ENCODE results near the gene CPE.
A peak's percentile ranks its signal among the peaks of the same experiment; 100 is the strongest.
"Not testable (repeated sequence)": the region's sequence is repeated elsewhere in the genome, so short reads cannot be mapped to it uniquely, and the experiment has no call there.

Gene CPE

GRCh38 chr4:165472943-165473676 is 94.3 kb downstream of the CPE start:
- no peak for DNase-seq

- DNase-seq, result no peak
These were observed 96.2 kb downstream of the CPE start for GRCh38 chr4:165474784-165475705.

GRCh38 chr4:165475706-165476070 is 96.9 kb downstream of the CPE start:
- no peak for DNase-seq

GRCh38 chr4:165476214-165477098 is 97.6 kb downstream of the CPE start:
- DNase-seq, result no peak

GRCh38 chr4:165477799-165478198 is 99.0 kb downstream of the CPE start:
- no peak for DNase-seq

- no peak for DNase-seq
These were observed 99.5 kb downstream of the CPE start for GRCh38 chr4:165478260-165478659.

GRCh38 chr4:165481053-165481835 is 102.4 kb downstream of the CPE start:
- no peak for DNase-seq

DNA sequence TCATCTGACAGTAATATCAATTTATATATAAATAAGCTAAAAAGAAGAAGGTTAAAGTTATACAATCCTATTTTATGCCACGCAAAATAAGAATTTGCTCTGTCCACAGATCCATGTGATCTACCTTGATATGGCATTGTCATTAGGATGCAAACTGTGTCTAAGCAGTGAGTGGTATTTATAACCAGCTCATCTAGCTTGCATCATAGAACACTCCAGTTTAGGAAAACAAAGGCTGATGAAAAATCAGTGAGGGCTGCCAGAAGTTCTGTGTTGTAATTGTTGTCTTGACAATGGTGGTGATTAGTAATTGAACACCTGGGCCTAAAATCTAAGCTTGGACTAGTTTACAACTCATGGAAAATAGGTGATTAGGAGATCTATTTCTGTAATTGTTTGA is 111.0 kb downstream of the CPE start:
- no peak for DNase-seq

DNA sequence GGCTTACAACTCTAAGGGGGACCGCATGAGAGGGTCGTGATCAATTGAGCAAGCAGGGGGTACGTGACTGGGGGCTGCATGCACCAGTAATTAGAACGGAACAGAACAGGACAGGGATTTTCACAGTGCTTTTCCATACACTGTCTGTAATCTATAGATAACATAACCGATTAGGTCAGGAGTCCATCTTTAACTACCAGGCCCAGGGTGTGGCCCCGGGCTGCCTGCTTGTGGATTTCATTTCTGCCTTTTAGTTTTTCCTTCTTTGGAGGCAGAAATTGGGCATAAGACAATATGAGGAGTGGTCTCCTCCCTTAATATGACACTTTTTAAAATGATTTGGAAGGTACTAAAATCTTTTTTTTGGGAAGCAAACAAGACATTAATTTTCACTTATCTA is 113.8 kb downstream of the CPE start:
- DNase-seq, result not testable (repeated sequence)

- DNase-seq, result peak; percentile 57 to 63
These were observed 114.6 kb downstream of the CPE start for GRCh38 chr4:165493359-165493758.

DNA sequence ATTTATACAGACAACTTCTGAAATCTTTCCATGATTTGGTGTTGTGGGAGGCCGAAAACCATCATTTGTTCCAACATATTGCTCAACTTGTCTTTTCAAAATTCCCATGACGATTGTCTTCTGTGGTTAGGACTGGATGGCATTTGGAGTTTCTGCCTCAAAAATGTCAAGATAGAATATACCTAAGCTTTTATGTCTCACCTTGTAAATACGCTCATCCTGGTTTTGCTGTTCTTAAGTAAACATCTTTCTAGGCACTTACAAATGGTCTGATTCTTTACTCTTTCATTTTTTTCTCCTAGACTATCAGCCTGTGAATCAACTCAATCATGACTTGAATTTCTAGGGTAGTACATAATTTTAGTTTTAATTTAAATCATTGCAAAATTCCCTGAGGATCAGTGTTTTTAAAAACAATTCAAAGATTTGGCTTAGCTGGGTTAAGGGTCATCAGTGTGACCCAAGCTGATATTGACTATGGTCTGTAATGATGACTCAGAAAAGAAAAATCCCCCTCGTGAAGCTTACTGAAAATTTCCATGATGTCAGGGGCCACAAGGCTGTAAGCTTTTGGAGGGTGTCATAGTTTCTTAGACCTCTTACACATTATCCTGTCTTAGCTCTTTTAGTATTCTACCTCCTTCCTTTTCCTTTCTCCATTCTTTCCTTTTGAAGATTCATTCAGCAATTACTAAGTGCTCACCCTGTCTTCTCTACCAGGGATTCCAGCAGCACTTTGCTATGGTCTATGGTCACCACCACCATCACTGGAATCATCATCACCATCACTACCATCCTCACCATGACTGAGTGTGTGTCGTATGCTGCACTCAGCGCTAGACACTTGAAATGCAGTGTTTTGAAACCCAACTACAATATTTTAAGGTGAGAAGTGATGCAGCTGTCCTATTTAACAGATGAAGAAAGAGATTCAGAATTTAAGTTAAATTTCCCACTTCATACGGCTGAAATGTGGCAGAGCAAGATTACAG is 124.4 kb downstream of the CPE start:
- DNase-seq, result no peak

DNA sequence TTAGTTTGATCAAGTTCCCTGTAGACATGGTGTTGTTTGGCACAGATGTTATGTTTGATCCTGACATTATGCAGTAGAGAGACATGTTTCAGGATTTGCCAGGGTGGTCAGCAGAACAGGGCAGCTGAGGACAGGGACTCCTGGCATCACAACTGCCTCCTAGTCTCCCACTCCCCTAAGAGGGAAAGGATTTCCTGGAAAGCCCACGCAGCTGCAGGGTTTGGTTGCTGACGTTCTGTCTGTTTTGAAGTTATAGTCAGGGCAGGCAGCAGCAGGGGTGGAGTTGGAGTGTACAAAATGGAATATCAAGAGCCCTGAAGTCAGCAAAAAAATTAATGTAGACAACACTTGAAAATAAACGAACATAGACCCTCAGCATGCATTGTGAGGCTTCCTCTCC is 125.4 kb downstream of the CPE start:
- no peak for DNase-seq

DNA sequence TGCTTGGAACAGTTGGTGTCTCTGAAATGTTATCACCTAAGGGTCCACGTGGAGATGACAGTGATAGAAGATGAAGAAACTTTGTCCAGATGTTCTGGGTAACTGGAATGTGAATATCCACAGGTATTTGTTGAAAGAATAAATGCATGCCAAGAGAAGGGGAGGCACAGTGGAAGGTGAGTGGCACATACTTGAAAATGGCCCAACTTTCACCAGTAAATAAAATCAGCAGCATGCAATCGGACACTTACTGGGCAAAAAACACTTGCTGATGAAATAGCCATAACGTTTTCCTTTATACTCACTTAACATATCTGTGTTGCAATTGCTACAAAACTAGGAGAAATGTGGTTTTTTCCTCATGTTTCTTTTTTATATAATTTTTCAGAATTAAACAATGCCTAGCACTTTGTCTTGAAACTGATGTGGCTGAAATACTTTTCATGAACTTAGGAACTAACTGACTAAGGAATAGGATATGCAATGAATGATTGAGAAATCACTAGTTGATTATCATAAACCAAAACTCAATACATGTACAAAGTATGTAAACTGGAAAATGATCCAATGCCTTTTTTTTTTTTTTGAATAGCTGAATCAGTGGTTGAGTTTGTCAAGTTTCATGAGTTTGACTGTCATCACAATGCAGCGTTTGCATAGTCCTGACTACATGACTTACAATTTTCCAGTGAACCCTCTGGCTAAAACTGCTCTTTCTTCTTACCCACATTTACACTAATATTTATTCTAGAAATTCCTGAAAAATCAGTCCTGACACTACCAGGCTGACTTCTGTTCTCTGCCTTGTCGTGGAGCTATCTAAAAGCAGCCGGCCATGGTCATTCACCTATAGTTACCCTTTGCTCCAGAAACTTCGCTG is 127.4 kb downstream of the CPE start:
- DNase-seq, result no peak

- DNase-seq, result no peak
These were observed 128.0 kb downstream of the CPE start for GRCh38 chr4:165506849-165507248.

- no peak for DNase-seq
These were observed 128.6 kb downstream of the CPE start for GRCh38 chr4:165507381-165507780.

DNA sequence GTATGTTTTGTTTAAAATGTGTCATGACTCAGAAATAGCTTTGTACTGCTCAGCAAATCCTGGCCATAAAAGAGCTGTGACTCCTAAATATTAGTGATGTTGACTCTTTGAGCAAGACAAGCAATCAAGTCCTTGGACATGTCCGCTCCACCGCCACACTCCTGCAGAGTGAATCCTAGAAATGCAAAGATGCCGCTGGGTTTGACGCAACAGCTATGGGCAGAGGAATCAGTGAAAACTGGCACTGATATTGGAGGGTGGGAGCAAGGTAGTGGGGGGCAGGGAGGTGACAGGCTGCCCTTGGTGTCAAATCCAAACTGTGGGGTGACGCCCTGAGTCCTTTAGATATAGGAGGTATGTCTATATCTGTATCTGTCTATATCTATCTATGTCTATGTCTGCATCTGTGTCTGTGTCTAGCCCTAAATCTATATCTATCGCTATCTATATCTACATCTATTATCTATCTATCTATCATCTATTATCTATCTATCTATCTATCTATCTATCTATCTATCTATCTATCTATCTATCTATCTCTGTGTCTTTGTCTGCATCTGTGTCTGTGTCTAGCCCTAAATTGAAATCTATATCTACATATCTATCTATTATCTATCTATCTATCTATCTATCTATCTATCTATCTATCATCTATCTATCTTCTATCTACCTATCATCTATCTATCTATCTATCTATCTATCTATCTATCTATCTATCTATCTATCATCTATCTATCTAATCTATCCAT is 129.7 kb downstream of the CPE start:
- DNase-seq, result no peak

GRCh38 chr4:165512424-165512823 is 133.6 kb downstream of the CPE start:
- no peak for DNase-seq

DNA sequence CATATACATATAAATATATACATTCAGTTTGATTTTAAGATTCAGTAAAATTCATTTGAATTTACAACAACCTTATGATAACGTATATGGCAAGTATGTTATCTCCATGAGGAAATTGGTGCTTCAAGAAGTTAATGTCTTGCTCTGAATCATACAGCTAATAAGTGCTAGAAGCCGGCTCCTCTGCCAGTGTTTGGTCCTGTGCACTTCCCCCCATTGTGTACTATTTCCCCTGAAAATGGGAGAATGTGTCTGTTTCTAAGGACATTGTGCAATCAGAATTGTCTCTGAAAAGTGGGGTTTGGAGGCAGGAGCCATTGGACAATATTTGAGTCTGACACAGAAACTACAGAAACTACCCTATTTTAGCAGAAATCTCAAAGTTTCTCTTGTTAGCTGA is 135.9 kb downstream of the CPE start:
- DNase-seq, result no peak

- no peak for DNase-seq
These were observed 136.4 kb downstream of the CPE start for GRCh38 chr4:165515201-165515600.
